Middle frontal gyrus (tissue), 1 donor: ENCODE results near the gene GRHL1.

Source experiments
- DNase-seq: peaks from one replicate; pipeline ENCODE4 v3.0.0-alpha.2; 2015; ENCODE audit warnings: low spot score; ENCODE audit errors: extremely low spot score

GRHL1 gene

DNA sequence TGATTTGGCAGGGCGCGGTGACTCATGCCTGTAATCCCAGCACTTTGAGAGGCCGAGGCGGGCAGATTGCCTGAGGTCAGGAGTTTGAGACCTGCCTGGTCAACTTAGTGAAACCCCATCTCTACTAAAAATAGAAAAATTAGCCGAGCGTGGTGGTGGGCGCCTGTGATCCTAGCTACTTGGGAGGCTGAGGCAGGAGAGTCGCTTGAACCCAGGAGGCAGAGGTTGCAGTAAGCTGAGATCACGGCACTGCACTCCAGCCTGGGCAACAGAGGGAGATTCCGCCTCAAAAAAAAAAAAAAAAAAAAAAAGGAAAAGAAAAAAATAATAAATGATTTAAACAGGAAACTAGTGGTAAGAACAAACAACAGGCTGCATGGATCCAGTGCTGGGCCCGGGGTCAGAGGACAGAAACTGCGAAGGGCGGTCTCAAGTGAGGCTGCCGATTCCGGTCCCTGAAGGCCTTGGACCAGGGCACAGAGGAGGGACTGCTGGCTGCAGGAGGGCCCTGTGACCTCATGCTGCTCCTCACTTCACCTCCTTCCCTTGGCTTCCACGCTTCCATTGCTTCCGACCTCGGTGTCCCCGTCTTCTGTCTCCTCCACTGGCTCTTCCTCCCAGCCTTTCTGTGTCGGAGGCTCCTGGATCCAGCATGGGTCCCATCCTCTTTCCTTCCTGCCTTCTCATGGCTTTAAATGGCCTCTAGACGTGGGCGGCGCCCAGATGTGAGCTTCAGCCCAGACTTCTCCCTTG is 2.1 kb upstream of the GRHL1 start:
- no peak for DNase-seq

DNA sequence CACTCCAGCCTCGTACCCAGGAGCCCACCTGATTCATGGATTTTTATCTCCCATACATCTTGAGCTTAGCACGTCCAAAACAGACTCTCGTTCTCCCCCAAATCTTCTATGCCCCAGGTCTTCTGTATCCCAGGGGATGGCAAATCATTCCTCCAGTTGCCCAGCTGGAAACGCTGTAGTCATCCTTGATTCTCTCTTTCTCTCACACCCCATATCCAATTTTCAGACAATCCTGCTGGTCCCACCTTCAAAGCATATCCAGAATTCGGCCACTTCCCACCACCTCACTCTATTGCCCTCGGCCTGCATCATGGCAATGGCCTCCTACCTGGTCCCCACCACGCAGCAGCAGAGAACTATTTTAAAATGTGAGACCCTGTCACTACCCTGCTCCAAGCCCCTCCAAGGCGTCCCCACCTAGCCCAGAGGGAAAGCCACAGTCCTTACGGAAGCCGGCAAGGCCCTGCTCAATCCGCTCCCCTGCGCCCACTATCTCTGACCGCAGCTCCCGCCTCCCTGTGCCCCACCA is 1.4 kb upstream of the GRHL1 start:
- DNase-seq: no peak

DNA sequence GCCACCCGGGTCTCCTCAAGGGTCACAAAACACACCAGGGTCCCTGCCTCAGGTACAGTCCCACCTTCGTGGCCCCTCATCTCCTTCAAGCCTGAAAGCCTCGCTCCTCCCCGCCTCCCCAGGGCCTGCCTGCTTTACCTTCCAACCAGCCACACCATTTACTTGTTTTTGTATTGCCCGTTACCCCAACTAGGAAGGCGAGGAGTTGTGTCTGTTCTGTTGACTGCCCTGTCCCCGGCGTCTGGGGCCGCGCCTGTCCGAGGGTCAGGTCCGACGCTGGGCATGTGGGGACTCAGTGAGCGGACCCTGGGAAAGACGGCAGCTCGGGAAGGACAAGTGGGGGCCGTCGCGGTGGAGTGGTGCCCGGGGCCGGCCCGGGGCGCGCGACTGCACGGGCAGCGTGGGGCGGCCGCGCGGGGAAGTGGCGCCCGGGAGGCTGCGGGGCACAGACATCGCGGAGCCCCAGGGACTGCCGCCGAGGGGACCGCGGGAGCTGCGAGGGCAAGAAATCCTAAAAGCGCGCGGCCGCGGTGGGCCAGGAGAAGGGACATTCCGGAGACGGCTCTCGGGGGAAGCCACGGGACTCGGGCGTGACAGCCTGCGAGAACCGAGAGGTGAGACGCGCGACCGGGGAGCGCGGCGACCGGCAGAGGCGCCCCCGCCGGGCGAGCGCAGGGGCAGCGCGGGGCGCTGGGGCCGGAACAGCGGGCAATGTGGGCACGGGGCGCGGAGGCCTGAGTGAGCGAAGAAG is 797 bp upstream of the GRHL1 start:
- DNase-seq: no peak

DNA sequence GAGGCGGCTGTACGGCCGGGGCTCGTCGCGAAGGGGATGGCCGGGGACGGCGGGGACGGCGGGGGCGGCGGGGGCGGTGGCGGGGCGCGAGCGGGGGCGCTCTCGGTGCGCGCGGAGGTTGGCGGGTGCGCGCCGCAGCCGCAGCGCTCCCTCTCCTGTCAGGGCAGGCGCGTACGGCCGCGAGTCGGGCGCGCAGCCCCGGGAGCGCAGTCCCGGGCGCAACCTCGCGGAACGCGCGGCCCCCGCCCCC is 296 bp upstream of the GRHL1 start:
- DNase-seq: no peak

DNA sequence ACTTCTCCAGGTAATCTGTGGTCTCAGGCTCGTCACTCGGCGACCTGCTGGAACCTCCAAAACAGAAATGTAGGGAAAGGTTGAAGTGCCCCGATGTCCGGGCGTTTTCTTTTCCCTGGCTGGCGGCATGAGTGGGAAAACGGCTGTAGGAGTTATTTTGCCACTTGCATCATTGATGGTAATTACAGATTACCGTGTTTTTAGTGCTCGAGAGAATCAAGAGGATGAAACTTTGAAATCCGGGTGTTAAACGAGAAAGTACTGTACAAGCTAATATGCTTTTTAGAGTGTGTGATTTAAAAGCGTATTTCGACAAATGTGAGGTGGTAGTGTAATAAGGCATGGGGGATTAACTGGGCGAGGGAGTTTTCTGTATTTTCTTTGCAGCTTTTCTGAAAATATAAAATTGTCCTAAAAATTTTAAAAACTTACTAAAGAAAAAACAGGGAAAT is 819 bp downstream of the GRHL1 start:
- DNase-seq: no peak

DNA sequence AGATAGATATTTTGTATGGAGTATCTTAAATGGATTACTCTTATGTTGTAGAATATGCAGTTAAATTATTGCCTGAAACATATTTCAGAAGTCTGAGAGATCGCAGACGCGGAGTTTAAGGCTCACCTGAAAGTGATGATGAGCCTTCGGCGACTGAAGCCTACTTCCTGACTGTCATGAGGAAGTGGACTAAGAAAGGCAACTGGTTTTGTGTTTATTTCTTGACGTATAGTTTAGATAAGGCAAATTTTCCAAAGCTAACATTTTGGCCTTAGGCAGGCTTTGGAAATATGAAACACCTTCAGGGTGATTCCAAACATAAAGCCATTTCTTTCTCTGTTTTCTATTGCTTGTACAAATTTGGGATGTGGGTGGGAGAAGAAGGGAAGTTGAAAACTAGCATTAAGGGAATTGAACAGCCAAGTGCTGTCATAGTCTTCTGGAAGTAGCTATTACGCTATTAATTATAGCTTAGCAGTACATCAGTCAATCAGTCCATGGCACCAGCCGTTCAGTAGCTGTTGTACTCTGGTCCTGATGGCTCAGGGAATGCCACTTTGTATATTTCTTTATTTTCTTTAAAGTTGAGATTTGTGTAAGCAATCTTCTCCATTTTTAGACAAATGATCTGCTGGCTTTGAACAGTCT is 1.5 kb downstream of the GRHL1 start:
- DNase-seq: no peak

DNA sequence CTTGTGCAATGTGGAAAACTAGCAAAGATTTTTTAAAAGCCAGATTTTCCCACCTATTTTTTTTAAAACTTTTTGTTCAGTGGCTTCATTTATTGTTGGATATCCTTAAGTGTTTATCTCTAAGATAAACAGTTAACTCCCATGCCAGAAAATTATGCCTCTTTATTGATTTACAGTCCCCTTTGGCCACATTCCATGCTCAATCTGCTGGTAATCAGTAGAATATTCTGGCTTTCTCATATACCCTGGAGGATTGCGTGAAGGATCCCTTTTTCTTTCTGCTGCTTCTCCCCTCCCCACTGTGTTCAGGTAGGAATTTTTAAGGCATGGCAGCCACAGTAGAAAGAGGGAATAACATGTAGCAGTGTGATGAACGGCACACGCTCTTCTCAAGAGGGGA is 2.6 kb downstream of the GRHL1 start:
- DNase-seq: no peak

DNA sequence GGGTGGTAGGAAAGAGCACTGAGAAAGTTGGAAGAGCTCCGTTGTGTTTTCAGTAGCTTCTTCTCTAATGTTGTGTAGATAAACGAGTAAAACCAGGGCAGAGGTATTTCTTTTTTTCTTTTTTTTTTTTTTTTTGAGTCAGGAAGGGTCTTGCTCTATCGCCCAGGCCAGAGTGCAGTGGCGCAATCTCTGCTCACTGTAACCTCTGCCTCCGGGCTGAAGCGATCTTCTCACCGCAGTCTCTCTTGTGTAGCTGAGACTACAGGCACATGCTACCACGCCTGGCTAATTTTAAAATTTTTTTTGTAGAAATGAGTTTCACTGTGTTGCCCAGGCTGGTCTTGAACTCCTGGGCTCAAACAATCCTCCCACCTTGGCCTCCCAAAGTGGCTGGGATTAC is 6.6 kb downstream of the GRHL1 start:
- DNase-seq: no peak

DNA sequence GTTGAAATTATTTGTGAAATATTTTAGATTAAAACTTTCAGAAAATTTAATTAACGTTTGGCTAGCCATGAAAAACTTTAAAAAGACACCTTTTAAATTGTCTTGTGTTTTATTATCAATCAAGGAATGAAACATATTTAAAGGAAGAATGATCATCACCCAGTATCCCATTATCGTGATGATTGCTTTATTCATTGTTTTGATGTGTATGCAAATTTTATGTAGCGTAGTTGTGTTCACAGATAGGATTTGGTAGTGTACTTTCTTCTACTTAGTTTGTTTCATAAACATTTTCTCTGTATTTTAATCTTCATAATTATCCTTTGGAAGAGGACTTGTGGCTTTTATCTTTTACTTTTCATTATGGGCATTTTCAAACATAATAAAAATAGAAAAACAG is 7.8 kb downstream of the GRHL1 start:
- DNase-seq: no peak

DNA sequence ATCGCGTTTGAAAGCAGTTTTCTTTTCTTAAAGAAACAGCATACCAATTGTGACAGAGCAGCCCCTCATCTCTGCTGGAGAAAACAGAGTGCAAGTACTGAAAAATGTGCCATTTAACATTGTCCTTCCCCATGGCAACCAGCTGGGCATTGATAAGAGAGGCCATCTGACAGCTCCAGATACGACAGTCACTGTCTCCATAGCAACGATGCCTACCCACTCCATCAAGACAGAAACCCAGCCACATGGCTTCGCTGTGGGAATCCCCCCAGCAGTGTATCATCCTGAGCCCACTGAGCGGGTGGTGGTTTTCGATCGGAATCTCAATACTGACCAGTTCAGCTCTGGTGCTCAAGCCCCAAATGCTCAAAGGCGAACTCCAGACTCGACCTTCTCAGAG is 9.5 kb downstream of the GRHL1 start:
- DNase-seq: no peak

DNA sequence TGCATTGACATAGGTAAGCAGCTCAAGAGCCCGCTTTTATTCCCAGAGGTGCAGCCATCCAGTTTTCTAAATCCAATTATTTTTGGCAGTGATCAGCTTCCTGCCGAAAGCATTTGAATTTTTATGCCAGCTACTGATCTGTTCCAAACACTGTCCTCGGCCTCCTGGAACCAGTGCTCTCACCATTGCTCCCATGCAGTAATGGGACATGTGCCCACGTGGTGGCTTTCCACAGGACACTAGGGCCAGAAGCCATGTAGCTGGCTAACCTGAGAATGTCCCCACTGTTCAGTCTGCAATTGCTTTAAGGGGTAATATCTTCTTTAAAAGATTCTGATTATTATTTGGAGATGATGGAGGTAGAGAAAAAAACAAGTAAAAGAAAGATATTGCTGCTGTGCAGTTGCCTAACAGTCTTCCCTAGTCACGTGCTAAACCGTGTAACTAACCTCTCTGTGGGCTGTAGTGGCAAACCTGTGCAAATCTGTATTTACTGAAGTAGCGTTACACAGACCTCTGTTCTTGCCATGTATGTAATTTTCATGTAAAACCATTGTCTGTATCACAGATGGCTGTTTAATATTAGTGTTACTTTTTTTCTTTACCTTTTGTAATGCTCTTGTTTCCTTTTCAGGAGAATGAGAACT is 13.0 kb downstream of the GRHL1 start:
- no peak for DNase-seq

DNA sequence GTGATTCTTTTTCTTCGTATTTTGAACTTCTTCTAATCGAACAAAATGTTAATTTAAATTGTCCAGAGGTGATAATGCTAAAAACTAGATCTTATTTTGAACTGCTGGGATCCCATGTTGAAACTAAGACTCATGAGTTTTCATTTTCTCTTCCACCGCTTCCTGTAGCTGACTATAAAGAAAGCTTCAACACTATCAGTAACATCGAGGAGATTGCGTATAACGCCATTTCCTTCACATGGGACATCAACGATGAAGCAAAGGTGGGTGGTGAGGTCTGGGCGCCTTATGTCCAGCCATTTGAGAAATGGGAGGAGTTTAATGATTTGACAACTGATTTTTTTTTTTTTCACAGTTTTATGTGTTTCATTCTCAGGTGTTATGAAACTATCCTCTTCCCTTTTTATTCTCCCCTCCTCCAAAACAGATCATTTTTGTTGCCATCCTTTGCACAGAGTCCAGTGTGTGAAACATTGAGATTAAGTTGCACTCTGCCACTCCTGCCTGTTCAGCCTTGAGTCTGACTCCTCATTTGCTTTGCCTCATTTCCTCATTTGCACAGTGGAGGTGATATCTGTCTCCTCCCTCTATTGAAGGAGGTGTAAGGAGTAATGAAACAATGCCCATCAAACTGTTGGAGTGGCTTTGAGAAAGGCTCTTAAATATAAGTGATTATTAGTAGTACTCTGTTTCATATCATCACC is 13.8 kb downstream of the GRHL1 start:
- DNase-seq: no peak

DNA sequence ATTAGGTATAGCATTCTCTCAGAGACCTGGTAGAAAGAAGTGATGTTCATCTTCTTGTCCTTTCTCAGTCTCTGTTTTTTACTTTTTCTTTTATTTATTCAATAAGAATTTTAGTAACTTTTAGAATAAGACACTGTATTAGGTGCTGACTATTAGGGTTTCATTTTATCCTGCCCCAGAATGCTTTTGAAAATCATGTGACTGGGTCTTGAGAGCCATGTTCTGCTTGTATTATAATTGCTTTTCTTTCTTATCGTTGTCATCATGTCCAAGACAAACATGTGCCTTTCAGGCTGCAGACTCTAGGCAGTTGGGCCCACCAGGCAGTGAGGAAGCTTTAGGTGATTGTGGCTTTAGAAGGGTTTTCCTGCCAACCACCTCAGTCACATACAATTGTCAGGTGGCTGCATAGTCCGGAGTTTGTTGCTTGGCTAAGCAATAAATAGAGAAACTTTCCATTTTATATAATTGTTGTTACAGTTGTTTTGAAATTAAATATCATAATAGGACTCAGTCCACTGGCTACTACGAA is 15.1 kb downstream of the GRHL1 start:
- no peak for DNase-seq

DNA sequence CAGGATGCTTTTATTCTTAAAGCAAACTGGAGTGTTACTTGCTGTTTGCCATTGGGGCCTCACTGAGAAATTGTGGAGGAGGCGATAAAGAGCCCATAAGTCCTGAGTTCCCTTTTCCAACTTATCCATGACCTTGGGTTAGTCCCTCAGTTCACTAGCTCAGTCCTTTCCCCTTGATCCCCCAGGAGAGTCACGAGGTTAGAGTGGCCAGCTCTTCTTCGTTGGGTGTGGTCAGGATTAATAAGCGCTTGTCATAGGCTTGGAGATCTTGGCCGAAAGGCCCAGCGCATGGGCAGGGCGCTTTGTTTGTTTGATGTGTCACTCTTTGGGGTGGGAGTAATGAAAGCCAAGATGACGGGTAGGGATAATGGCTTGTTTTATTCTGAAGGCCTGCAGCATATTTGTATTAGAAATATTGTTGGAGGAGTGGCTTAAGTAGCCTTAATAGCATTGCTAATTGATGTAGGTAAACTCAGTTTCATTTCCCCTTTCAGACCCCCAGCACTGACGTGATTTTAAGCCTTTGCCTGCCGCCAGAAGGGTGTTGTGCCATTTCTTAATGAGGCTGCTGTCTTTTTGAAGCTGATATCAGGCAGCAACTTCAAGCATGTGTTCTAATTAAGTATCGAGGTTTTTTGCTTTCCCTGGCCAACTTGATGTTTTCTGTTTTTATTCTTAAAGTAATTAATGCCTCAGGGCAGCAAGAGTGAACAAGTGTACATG is 15.7 kb downstream of the GRHL1 start:
- no peak for DNase-seq

DNA sequence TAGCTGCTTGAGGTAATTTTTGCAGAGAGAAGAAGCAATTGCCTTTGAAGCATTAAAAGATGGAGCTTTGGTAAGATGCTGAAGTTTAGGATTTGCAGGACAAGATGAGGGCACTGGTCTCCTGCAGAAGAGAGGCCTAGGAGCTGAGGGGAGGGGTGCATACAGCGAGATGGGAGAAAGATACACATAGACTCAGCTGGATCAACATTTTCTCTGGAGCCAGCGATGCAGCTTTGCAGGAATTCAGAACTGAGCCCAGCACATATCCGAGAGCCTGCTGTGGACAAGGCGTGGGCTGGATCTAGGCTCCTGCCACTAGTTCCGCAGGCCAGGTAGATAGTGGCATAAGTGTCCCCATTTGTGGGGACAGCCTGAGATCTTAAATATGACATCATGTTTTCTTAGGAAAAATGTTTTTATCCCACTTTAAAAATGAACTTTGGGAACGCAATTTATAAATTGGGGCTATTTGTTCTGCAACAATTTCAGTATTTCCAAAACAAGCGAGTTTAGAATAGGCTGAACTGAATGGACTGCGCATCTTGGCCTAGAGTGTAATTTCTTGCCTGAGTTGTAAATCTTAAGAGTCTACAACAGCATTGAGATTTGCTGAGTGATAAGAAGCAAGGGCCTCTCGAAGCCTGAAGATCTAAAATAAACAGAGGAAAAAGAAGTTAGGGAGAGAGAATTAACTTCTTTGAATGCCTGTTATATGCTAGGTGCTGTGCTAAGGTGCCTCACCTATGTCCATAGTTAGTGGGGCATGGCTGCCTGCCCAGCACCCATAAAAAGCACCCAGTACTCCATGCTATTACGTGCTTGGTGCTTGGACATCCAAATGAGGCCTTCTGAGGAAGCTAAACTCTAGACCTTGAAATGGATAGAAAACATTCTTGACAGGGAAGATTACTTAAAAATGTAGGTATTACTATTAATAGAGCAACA is 17.3 kb downstream of the GRHL1 start:
- DNase-seq: no peak

DNA sequence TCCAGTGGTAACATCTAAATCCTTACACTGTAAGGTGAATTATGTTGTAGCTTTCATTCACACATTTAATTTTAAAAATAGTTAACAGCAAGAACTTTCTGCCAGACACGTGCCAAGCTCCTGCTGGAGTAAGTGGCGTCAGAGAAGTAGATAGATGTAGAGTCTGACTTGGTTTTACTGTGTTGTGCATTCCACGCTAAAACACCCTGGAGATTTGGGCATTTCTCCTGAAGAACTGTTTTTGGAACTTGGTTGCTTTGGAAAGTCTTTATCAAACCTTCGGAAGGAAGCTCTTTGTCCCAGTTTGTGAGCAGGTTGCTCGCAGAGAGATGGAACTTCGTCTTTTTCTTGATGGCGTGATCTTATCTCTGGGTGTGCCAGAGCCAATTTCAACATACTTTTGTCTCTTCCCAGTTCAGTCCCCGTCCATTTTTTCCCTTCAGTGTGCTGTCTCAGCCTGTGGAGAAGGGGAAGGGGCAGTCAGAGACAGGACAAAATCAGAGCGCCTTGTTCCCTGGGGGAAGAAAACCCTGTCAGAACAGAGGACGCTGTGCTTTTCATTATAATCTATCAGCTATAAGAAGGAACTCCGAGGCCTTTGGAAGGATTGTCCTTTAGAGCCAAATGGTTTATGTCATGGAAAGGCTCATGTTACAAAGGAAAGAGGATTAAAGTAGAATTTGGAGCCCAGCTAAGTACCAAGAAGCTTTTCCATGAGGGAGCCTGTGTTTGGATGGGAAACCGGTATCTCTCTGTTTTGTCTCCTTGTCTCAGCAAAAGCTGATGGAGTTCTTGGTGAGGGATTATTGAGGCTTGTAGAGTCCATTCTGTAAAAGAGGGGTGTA is 18.9 kb downstream of the GRHL1 start:
- no peak for DNase-seq

DNA sequence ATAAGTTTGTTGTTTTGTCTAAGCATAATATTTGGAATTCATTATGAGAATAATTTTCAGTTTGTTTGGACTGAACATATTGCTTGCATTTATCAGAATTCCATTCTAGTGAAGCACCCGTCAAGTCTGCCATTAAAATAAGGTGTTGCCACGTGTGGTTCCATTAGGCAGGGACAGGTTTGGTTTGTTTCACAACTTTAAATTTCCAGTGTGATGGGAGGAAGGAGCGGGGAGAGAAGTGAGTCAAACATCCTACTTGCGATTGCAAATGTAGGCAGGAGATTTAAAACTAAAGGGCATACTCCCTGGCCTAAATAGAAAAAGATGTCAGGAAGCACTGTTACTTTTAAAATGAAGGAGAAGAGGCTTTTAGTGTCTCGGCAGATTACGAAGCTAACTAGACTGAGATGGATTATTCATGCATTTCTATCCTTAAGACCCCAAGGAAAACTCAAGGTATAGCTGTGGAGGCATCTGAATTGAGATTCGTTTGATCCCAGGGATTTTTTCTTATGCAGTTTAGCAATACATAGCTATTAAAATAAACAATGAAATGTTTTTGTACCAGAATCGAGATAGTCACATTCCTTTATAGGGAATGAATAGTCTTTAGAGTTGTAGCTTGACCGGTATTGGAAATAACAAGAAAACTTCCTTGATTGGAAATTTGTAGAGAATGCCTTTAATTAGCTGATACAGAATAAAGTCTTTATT is 19.8 kb downstream of the GRHL1 start:
- no peak for DNase-seq

DNA sequence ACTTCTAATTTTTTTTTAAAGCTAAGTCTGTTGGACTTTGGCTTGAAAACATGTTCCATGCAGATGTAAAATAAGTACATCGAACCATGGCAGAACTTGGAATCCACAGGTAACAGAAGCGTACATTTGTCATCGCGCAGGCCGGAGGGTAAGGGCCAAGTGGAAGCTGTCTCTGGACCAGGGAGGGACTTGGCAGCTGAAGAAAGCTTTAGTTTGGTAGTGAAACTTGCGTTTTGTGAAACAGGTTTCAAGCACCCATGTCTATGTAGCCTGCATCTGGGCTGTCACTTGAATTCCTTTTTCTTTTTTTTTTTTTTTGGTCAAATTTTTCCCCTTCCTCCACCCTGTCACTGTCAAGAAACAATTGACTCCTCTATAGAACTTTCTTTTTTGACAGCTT is 20.4 kb downstream of the GRHL1 start:
- DNase-seq: no peak
